AG10803 (cell line): ENCODE measurements around the gene BSPRY.

Experiments
- DNase-seq: peaks from one replicate; pipeline ENCODE4 v3.0.0; 2010; ENCODE audit warnings: low read depth
- H3K4me3 ChIP-seq: 2 replicates; pipeline ENCODE4 v1.5.1; 2011; ENCODE audit warnings: mild to moderate bottlenecking, low read length, control low read depth
- TF ChIP-seq, protein P1 (sequence below): conservative IDR thresholded peaks from 2 replicates; pipeline ENCODE4 v1.5.1; 2011; ENCODE audit warnings: mild to moderate bottlenecking, low read length, control low read depth, inconsistent platforms

Gene BSPRY

DNA sequence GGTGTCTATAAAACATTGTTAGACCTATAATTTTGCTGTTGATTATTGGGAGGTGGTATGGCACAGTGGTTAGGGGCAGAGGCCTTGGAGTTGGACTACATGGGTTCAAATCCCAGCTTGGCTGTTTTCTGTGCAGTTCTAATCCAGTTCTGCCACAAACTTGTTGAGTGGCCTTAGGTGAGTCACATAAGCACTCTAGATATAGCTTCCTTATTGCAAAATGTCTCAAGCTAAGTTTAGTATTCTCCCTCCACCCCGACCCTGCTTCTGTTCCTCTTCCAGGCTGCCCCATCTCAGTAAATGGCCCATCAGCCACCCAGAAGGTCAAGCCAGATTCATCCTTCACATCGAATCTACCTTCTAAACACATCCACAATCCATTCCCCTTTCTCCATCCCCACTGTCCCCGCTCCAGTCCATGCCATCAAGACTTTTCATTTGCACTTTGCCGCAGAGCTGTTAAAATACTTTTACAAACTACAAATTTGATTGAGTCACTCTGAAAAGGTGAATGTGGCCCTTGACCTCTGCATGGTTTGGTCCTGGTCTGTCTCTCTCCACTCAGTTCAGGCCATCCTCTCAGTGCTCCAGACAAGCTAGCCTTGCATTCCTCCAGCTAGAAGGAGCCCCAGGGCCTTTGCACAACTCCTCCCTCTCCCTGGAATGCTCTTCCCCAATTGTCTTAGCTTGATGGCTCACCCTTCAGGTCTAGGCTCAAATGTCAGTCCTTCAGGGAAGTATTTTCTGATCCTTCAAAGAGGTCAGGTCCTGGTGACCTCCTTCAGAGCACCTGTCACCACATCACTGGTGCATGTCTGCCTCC lies 37.4 kb downstream of the BSPRY start:
- TF ChIP-seq, protein P1, sequence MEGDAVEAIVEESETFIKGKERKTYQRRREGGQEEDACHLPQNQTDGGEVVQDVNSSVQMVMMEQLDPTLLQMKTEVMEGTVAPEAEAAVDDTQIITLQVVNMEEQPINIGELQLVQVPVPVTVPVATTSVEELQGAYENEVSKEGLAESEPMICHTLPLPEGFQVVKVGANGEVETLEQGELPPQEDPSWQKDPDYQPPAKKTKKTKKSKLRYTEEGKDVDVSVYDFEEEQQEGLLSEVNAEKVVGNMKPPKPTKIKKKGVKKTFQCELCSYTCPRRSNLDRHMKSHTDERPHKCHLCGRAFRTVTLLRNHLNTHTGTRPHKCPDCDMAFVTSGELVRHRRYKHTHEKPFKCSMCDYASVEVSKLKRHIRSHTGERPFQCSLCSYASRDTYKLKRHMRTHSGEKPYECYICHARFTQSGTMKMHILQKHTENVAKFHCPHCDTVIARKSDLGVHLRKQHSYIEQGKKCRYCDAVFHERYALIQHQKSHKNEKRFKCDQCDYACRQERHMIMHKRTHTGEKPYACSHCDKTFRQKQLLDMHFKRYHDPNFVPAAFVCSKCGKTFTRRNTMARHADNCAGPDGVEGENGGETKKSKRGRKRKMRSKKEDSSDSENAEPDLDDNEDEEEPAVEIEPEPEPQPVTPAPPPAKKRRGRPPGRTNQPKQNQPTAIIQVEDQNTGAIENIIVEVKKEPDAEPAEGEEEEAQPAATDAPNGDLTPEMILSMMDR: no peak
- DNase-seq: no peak
- no peak overlapping the region for H3K4me3 ChIP-seq

DNA sequence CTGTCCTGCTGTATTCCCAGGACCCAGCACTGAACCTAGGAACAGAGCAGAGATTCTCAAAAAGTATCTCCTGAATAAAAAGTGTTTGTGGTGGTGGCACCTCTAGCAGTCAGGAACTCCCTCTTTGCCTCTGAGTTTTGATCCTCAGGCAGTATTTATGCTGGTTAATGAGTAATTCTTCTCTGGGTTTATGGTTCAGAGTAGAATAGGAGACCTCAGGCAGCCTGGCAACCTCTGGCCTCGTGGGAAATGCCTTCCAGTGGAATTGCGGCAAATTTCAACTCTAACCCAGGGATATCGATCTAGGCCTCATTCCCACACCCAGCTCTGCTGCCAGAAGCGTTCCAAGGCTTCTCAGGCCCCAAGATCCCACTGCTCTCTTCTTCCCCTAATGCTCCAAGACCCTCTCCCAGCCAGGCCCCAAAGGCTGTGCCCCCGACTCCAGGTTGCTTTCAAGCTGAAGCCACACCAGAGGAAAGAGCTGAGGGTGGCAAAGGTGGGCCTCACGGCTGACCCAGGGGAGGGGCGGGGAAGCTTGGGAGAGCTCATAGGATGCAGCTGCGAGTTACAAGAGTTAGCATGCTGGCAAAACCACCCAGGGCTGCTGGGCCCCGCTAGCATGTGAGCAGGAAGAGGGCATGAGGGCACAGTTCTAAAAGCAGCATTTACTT lies 38.4 kb downstream of the BSPRY start:
- no peak for DNase-seq
- H3K4me3 ChIP-seq: no peak overlapping the region
- TF ChIP-seq, protein P1: no peak

DNA sequence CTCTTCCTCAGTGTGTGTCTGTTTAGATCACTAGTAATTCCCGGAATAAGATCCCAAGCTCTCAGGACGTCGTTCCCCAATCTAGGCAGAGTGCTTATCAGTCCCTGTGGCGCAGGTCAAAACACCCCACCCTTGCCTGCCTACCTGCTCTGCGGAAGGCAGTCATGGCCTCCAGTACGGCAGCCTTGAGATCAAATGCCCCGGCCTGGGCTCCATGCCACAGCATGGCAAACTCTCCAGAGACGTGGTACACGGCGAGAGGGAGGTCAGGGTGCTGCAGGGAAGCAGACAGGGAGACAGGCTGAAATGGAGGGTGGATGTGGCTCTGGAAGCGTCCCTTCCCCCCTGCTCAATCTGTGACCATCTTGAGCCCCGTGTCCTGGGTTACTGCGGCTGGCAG lies 39.5 kb downstream of the BSPRY start:
- no peak for DNase-seq
- H3K4me3 ChIP-seq: no peak overlapping the region
- TF ChIP-seq, protein P1: no peak

DNA sequence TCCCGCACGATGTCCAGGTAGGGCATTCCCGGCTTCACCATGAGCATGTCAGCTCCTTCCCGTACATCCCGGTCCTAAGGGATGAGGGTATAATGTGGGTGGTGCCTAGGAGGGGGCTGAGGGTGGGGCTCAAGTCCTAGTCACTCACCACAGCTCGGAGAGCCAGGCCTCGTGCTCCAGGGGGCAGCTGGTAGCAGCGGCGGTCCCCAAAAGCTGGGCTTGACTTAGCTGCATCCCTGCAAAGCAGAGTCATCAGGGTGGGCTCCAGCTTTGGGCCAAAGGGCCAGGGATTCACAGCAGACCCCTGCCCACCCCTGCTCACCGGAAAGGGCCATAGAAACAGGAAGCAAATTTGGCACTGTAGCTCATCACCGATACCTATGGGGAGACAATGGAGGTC lies 40.1 kb downstream of the BSPRY start:
- DNase-seq: no peak

DNA sequence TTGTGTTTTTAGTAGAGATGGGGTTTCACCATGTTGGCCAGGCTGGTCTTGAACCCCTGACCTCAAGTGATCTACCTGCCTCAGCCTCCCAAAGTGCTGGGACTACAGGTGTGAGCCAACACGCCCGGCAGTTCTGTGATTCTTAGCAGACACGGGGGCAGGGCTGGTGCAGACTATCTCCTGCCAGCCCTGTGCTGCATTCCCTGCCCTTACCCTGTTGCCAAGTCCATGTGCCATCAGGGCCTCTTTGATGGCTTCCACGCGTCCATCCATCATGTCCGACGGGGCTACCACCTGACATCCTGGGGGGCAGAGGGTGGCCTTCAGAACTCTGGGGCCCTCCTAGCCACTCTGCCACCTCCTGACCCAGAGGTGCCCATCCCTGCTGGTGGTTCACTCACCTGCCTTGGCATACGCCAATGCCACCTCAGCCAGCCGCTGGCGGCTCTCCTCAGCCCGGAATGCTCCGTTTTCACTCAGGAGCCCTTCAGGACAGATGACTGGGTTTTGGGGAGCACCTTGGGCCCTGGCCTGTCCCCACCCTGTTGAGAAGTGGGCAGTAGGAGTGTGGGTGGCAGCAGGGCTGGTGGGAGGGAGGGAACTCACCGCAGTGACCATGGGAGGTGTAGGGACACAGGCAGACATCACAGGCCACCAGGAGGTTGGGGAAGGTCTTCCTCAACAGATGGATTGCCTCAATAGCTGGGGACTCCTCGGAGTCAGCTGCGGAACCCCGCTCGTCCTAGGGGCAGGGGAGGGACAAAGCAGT lies 41.0 kb downstream of the BSPRY start:
- H3K4me3 ChIP-seq: no peak overlapping the region
- TF ChIP-seq, protein P1: no peak
- no peak for DNase-seq

More for the DNA sequence above, 40.1 kb downstream of the BSPRY start:
- TF ChIP-seq, protein P1: no peak
- no peak overlapping the region for H3K4me3 ChIP-seq

DNA sequence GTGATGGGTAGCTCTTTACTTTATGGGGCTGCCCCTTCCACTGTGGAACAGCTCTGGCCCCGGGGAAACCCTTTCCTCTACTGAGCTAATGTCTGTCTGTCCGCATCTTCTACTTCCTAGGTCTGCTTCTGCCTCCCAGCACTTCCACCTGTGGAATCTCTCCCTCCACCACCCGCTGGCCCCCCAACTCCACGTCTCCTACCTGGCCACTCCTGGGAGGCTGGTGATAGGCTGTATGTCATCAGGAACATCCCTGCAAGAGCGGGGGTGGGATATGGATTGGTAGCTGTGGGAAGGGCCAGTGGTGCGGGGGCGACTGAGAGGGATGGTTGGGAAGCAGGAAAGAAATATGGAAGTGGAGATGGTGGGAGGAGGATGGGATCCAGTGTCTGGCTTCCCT lies 42.6 kb downstream of the BSPRY start:
- no peak overlapping the region for H3K4me3 ChIP-seq
- DNase-seq: no peak
- TF ChIP-seq, protein P1: no peak
